ENCODE results near the gene C19orf38. TPM values are rescaled to one million over a fixed set of nuclear protein-coding genes. Genes with fewer than 3 reads are reported as not detected.

C19orf38 gene
- total RNA-seq, 1 experiment from 2014 or later: 0.07 TPM

- Histone ChIP-seq H3K9ac (ENCODE audit: low read length) (no peak overlapping the region), H2AFZ (ENCODE audit: low read length) (no peak overlapping the region), H3K36me3 (ENCODE audit: low read depth, low read length) (peaks cover 23% of the 10 kb centered on the region), H3K79me2 (ENCODE audit: low read length) (no peaks in the 10 kb centered on the region), H3K27ac (ENCODE audit: low read length) (no peak overlapping the region), H3K9me2 (replicated peaks; ENCODE audit: low read length) (no peaks in the 10 kb centered on the region), H3F3A (ENCODE audit: low read length, unreplicated experiment) (no peaks in the 10 kb centered on the region), H3K4me3 (ENCODE audit: low read length) (no peak overlapping the region), H4K20me1 (ENCODE audit: low read length) (0 out of 2 replicates have a peak, but pooled peaks cover 4% of the 10 kb centered on the region), H3K4me2 (ENCODE audit: low read length) (no peak overlapping the region), H3K4me1 (ENCODE audit: insufficient read depth, low read length) (no peaks in the 10 kb centered on the region), H3K27me3 (ENCODE audit: low read length) (no peaks in the 10 kb centered on the region), H3K9me3 (ENCODE audit: low read length) (no peaks in the 10 kb centered on the region)
- DNase-seq (peak; percentile 11), ATAC-seq (peak; percentile 58; the same call in 1 of the 2 replicates)
- TF ChIP-seq, protein P1, sequence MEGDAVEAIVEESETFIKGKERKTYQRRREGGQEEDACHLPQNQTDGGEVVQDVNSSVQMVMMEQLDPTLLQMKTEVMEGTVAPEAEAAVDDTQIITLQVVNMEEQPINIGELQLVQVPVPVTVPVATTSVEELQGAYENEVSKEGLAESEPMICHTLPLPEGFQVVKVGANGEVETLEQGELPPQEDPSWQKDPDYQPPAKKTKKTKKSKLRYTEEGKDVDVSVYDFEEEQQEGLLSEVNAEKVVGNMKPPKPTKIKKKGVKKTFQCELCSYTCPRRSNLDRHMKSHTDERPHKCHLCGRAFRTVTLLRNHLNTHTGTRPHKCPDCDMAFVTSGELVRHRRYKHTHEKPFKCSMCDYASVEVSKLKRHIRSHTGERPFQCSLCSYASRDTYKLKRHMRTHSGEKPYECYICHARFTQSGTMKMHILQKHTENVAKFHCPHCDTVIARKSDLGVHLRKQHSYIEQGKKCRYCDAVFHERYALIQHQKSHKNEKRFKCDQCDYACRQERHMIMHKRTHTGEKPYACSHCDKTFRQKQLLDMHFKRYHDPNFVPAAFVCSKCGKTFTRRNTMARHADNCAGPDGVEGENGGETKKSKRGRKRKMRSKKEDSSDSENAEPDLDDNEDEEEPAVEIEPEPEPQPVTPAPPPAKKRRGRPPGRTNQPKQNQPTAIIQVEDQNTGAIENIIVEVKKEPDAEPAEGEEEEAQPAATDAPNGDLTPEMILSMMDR (conservative IDR thresholded peaks at IDR 0.05; ENCODE audit: low read depth, low read length): peak; percentile 62
- no peak for TF ChIP-seq EZH2phosphoT487 (IDR thresholded peaks at IDR 0.05; ENCODE audit: borderline replicate concordance, low read length)
- BruUV-seq (replicated peaks): no TSS peak
- intact Hi-C loops (cut with micrococcal nuclease): no loop called here
- CTCF ChIA-PET: no interaction called here
- POLR2A ChIA-PET (ENCODE audit: unreplicated experiment): no interaction called here
Measured at GRCh38 chr19:10820173-10820572, 28.0 kb upstream of the C19orf38 start.

GRCh38 chr19:10823690-10824089 lies 24.5 kb upstream of the C19orf38 start:
- no peaks in the 10 kb centered on the region for H3K79me2 ChIP-seq (ENCODE audit: low read length)
- ATAC-seq (no peak), DNase-seq (no peak)
- H3K9ac ChIP-seq (ENCODE audit: low read length): no peak overlapping the region
- no peaks in the 10 kb centered on the region for H3K27me3 ChIP-seq (ENCODE audit: low read length)
- ChIA-PET CTCF (no interaction called here), POLR2A (ENCODE audit: unreplicated experiment) (interaction anchor here (0.6 kb wide), 1 partner anchor 340 kb away, joined by 3 read pairs; no protein-coding TSS in a partner anchor)
- TF ChIP-seq EZH2phosphoT487 (IDR thresholded peaks at IDR 0.05; ENCODE audit: borderline replicate concordance, low read length) (no peak), EZH2 (IDR thresholded peaks at IDR 0.05; ENCODE audit: low read length, unreplicated experiment) (no peak)
- TF ChIP-seq, protein P1 (conservative IDR thresholded peaks at IDR 0.05; ENCODE audit: low read depth, low read length): no peak
- no peak overlapping the region for H3K27ac ChIP-seq (ENCODE audit: low read length)
- 0 out of 2 replicates have a peak, but pooled peaks cover 4% of the 10 kb centered on the region for H4K20me1 ChIP-seq (ENCODE audit: low read length)
- intact Hi-C loops (cut with micrococcal nuclease): no loop called here
- H3K4me2 ChIP-seq (ENCODE audit: low read length): no peak overlapping the region
- H3K9me2 ChIP-seq (replicated peaks; ENCODE audit: low read length): no peaks in the 10 kb centered on the region
- no peak overlapping the region for H3K4me3 ChIP-seq (ENCODE audit: low read length)
- no peaks in the 10 kb centered on the region for H3F3A ChIP-seq (ENCODE audit: low read length, unreplicated experiment)
- H2AFZ ChIP-seq (ENCODE audit: low read length): no peak overlapping the region
- no peaks in the 10 kb centered on the region for H3K9me3 ChIP-seq (ENCODE audit: low read length)
- peaks cover 27% of the 10 kb centered on the region for H3K36me3 ChIP-seq (ENCODE audit: low read depth, low read length)
- no peaks in the 10 kb centered on the region for H3K4me1 ChIP-seq (ENCODE audit: insufficient read depth, low read length)
- BruUV-seq (replicated peaks): no TSS peak

DNA sequence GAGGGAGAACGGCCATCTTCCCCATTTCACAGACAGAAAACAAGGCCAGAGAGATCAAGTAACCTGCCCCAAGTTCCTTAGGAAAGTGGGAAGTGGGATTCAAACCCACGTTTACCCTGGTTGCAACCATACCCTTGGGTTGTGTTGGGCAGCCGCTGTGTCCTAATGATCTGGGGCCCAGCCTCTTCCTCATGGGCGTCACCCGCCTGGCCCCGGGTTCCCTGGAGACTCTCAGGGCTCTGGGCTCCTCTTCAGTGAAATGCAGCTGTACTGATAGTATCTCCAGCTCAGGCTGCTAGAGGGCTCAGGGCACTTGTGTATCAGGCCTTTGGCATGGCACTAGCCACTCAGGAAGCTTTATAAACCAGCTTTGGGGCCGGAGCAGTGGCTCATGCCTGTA lies 22.0 kb upstream of the C19orf38 start:
- Histone ChIP-seq H3K4me2 (ENCODE audit: low read length) (no peak overlapping the region), H3K79me2 (ENCODE audit: low read length) (no peaks in the 10 kb centered on the region), H2AFZ (ENCODE audit: low read length) (no peak overlapping the region), H3K27ac (ENCODE audit: low read length) (no peak overlapping the region), H3K27me3 (ENCODE audit: low read length) (no peaks in the 10 kb centered on the region), H3K4me1 (ENCODE audit: insufficient read depth, low read length) (no peaks in the 10 kb centered on the region), H3K4me3 (ENCODE audit: low read length) (no peak overlapping the region), H3K9ac (ENCODE audit: low read length) (no peak overlapping the region), H3K9me3 (ENCODE audit: low read length) (no peaks in the 10 kb centered on the region), H3F3A (ENCODE audit: low read length, unreplicated experiment) (no peaks in the 10 kb centered on the region), H3K9me2 (replicated peaks; ENCODE audit: low read length) (no peaks in the 10 kb centered on the region), H4K20me1 (ENCODE audit: low read length) (no peaks in the 10 kb centered on the region), H3K36me3 (ENCODE audit: low read depth, low read length) (peaks cover 25% of the 10 kb centered on the region)
- DNase-seq: no peak
- no peak for ATAC-seq
- intact Hi-C loops (cut with micrococcal nuclease): no loop called here
- TF ChIP-seq, protein P1 (conservative IDR thresholded peaks at IDR 0.05; ENCODE audit: low read depth, low read length): no peak
- TF ChIP-seq EZH2 (IDR thresholded peaks at IDR 0.05; ENCODE audit: low read length, unreplicated experiment) (no peak), EZH2phosphoT487 (IDR thresholded peaks at IDR 0.05; ENCODE audit: borderline replicate concordance, low read length) (no peak)
- CTCF ChIA-PET: no interaction called here
- BruUV-seq (replicated peaks): no TSS peak
- POLR2A ChIA-PET (ENCODE audit: unreplicated experiment): no interaction called here
